T-cell (primary cell): ENCODE data around the gene DNAJC7. TPM values are rescaled to one million over a fixed set of nuclear protein-coding genes. Genes with fewer than 3 reads are reported as not detected.

ENCODE experiments used
- ATAC-seq, 4 experiments: fragments of 200-7000 bp in 3 of 4; fragments of 150-1000 bp in 1 of 4; cut with Tn5 transposase; replicated peaks in 1 of 4; 1 replicate in 3 of 4; 2 replicates in 1 of 4; pipeline ENCODE4 v1.10.0; 2021; ENCODE audit warnings: moderate library complexity in 3 of 4, mild to moderate bottlenecking in 2 of 4, moderate number of reproducible peaks in 1 of 4
- CTCF ChIA-PET, 2 donors: fragments of 300-600 bp; sonication (Branson Sonifier 250); formaldehyde crosslinking; loops; one replicate each; lab custom pipeline; 2022; ENCODE audit warnings: antibody characterized with exemption in 2 of 2; lab: Charles Lee
- POLR2A ChIA-PET, 2 donors: fragments of 300-600 bp; sonication (Branson Sonifier 250); formaldehyde crosslinking; loops; one replicate each; lab custom pipeline; 2022; ENCODE audit warnings: antibody characterized with exemption in 2 of 2; lab: Charles Lee
- DNase-seq, 35 experiments: peaks; one replicate each; pipeline versions ENCODE4 v3.0.0 to v3.0.0-alpha.2; 2013 to 2023
- H3K27ac ChIP-seq: one replicate; pipeline ENCODE4 v1.5.1; 2013; ENCODE audit warnings: low read length
- H3K27me3 ChIP-seq, 2 experiments: replicated peaks in 1 of 2; 1 replicate in 1 of 2; 2 replicates in 1 of 2; pipeline versions ENCODE4 v1.6.1 to v1.7.0; 2013; ENCODE audit warnings: low read length in 1 of 2, mixed read lengths in 1 of 2; ENCODE audit not compliant: control insufficient read depth in 2 of 2, insufficient read depth in 2 of 2; ENCODE audit errors: extremely low read depth in 1 of 2
- H3K36me3 ChIP-seq, 2 donors: 1 replicate in 1 of 2; 2 replicates in 1 of 2; pipeline versions ENCODE4 v1.6.1 to v1.7.0; 2013; ENCODE audit warnings: low read length in 1 of 2; ENCODE audit not compliant: control insufficient read depth in 2 of 2, insufficient read depth in 1 of 2; ENCODE audit errors: extremely low read depth in 1 of 2
- H3K4me1 ChIP-seq, 2 experiments: 1 replicate in 1 of 2; 2 replicates in 1 of 2; pipeline versions ENCODE4 v1.6.1 to v1.7.0; 2013; ENCODE audit warnings: low read length in 2 of 2, mixed read lengths in 1 of 2; ENCODE audit not compliant: insufficient read depth in 2 of 2, control insufficient read depth in 1 of 2; ENCODE audit errors: extremely low read depth in 1 of 2
- H3K4me3 ChIP-seq, 2 donors: 1 replicate in 1 of 2; 2 replicates in 1 of 2; pipeline versions ENCODE4 v1.5.1 to v1.7.0; 2013; ENCODE audit warnings: mild to moderate bottlenecking in 2 of 2, low read length in 1 of 2, moderate library complexity in 1 of 2; ENCODE audit not compliant: control insufficient read depth in 1 of 2; ENCODE audit errors: extremely low read depth in 1 of 2
- H3K9me3 ChIP-seq: 2 replicates; pipeline ENCODE4 v1.7.0; 2013
- H3K27ac Mint-ChIP-seq, 2 donors: one replicate each; pipeline ENCODE4 v1.8.0; 2020 to 2021; ENCODE audit warnings: mild to moderate bottlenecking in 2 of 2, mixed read lengths in 2 of 2
- H3K27me3 Mint-ChIP-seq, 2 donors: one replicate each; pipeline ENCODE4 v1.8.0; 2021 to 2022; ENCODE audit warnings: mixed read lengths in 2 of 2
- H3K36me3 Mint-ChIP-seq: one replicate; pipeline ENCODE4 v1.8.0; 2021; ENCODE audit warnings: mixed read lengths
- H3K4me1 Mint-ChIP-seq, 3 donors: one replicate each; pipeline ENCODE4 v1.8.0; 2020 to 2022; ENCODE audit warnings: mixed read lengths in 3 of 3, mild to moderate bottlenecking in 1 of 3
- H3K4me3 Mint-ChIP-seq, 3 donors: one replicate each; pipeline ENCODE4 v1.8.0; 2020 to 2022; ENCODE audit warnings: mild to moderate bottlenecking in 3 of 3, mixed read lengths in 3 of 3, moderate library complexity in 3 of 3
- H3K9me3 Mint-ChIP-seq, 3 donors: one replicate each; pipeline ENCODE4 v1.8.0; 2020 to 2022; ENCODE audit warnings: mixed read lengths in 3 of 3
- WGBS: methylation state at CpG from one replicate; pipeline ENCODE4 v1.1.5; 2013; ENCODE audit warnings: missing lambda C conversion rate; ENCODE audit not compliant: insufficient coverage; 5-methylcytosine and 5-hydroxymethylcytosine counted together
- total RNA-seq, 35 experiments: library from RNA in 6 of 35; stranded (reverse) in 6 of 35; fragments of 120-200 nt in 1 of 35; gene quantifications; one replicate each; pipeline versions ENCODE4 v1.2.1 to v1.2.4 and lab custom pipeline; 2013 to 2026

The DNAJC7 gene
- total RNA-seq, 5 donors from 2014 or later (not counting 1 experiment from before 2014, with no cell fraction given): 107 to 129 (median 112) TPM

- no peaks in the 10 kb centered on the region for H3K27me3 Mint-ChIP-seq
- CTCF ChIA-PET: no interaction called here
- 93% methylated on average over 3 of the region's 8 CpGs for WGBS
Measured at GRCh38 chr17:41942626-41943373, 74.4 kb downstream of the DNAJC7 start.

GRCh38 chr17:41941168-41941567 is 76.1 kb downstream of the DNAJC7 start:
- Mint-ChIP-seq H3K4me1 (no peaks in the 10 kb centered on the region), H3K36me3 (no peaks in the 10 kb centered on the region), H3K27me3 (no peaks in the 10 kb centered on the region), H3K4me3 (no peak overlapping the region), H3K27ac (no peak overlapping the region), H3K9me3 (no peaks in the 10 kb centered on the region)
- ChIA-PET CTCF (interaction anchor here in 1 of 2 donors (0.7 kb wide), 1 partner anchor 8 kb away, joined by 3 read pairs; no protein-coding TSS in a partner anchor), POLR2A (interaction anchor here in 1 of 2 donors (0.6 kb wide), 1 partner anchor 268 kb away, joined by 3 read pairs; no protein-coding TSS in a partner anchor)
- no peaks in the 10 kb centered on the region for H3K36me3 ChIP-seq
- WGBS: no CpG with 5 or more reads among the region's 5 CpGs
- no peak overlapping the region for H3K27ac ChIP-seq
- no peaks in the 10 kb centered on the region for H3K9me3 ChIP-seq
- H3K4me1 ChIP-seq: no peaks in the 10 kb centered on the region
- H3K27me3 ChIP-seq: peaks cover 0 to 2% of the 10 kb centered on the region in 2 experiments
- DNase-seq (no peak), ATAC-seq (no peak)
- H3K4me3 ChIP-seq: no peak overlapping the region

More at GRCh38 chr17:41942626-41943373, 74.4 kb downstream of the DNAJC7 start:
- H3K4me1 Mint-ChIP-seq: no peaks in the 10 kb centered on the region
- H3K36me3 Mint-ChIP-seq: no peaks in the 10 kb centered on the region
- no peak overlapping the region for H3K27ac ChIP-seq
- no peaks in the 10 kb centered on the region for H3K4me1 ChIP-seq
- H3K4me3 Mint-ChIP-seq: no peak overlapping the region
- H3K9me3 Mint-ChIP-seq: no peaks in the 10 kb centered on the region
- no peak for ATAC-seq
- POLR2A ChIA-PET: no interaction called here
- no peaks in the 10 kb centered on the region for H3K36me3 ChIP-seq
- H3K27ac Mint-ChIP-seq: no peak overlapping the region
- no peaks in the 10 kb centered on the region for H3K27me3 ChIP-seq
- no peaks in the 10 kb centered on the region for H3K9me3 ChIP-seq
- no peak for DNase-seq
- no peak overlapping the region for H3K4me3 ChIP-seq

- H3K4me1 Mint-ChIP-seq: no peaks in the 10 kb centered on the region
- ChIA-PET CTCF (no interaction called here), POLR2A (interaction anchor here in 1 of 2 donors (1.1 kb wide), 1 partner anchor 9 kb away, joined by 3 read pairs; the partner anchor contains the start of gene ODAD4)
- H3K27me3 Mint-ChIP-seq: no peaks in the 10 kb centered on the region
- H3K9me3 ChIP-seq: no peaks in the 10 kb centered on the region
- DNase-seq (no peak), ATAC-seq (no peak)
- peaks cover 0 to 3% of the 10 kb centered on the region in 2 experiments for H3K27me3 ChIP-seq
- H3K9me3 Mint-ChIP-seq: no peaks in the 10 kb centered on the region
- H3K27ac ChIP-seq: no peak overlapping the region
- H3K4me3 Mint-ChIP-seq: no peak overlapping the region
- no peaks in the 10 kb centered on the region for H3K36me3 Mint-ChIP-seq
- no peaks in the 10 kb centered on the region for H3K4me1 ChIP-seq
- no peaks in the 10 kb centered on the region for H3K36me3 ChIP-seq
- no peak overlapping the region for H3K27ac Mint-ChIP-seq
- 87% methylated on average over 3 of the region's 6 CpGs for WGBS
- H3K4me3 ChIP-seq: no peak overlapping the region
Measured at GRCh38 chr17:41939693-41940090, 77.5 kb downstream of the DNAJC7 start.

- Histone ChIP-seq H3K36me3 (no peaks in the 10 kb centered on the region), H3K27ac (no peak overlapping the region), H3K27me3 (peaks cover 0 to 6% of the 10 kb centered on the region in 2 experiments), H3K4me3 (no peak overlapping the region), H3K4me1 (no peaks in the 10 kb centered on the region), H3K9me3 (no peaks in the 10 kb centered on the region)
- Mint-ChIP-seq H3K27me3 (no peaks in the 10 kb centered on the region), H3K4me3 (no peak overlapping the region), H3K4me1 (no peaks in the 10 kb centered on the region), H3K27ac (no peak overlapping the region), H3K9me3 (no peaks in the 10 kb centered on the region), H3K36me3 (no peaks in the 10 kb centered on the region)
- WGBS: 81% methylated on average over 3 of the region's 4 CpGs
- ChIA-PET CTCF (no interaction called here), POLR2A (interaction anchor here in 1 of 2 donors (1.1 kb wide), 1 partner anchor 9 kb away, joined by 3 read pairs; the partner anchor contains the start of gene ODAD4)
- DNase-seq (no peak), ATAC-seq (no peak)
Measured at GRCh38 chr17:41939044-41939692, 78.1 kb downstream of the DNAJC7 start.

GRCh38 chr17:41937970-41938954 is 79.0 kb downstream of the DNAJC7 start:
- no peaks in the 10 kb centered on the region for H3K36me3 ChIP-seq
- Mint-ChIP-seq H3K9me3 (no peaks in the 10 kb centered on the region), H3K36me3 (no peaks in the 10 kb centered on the region), H3K27me3 (no peaks in the 10 kb centered on the region), H3K27ac (no peak overlapping the region), H3K4me1 (no peaks in the 10 kb centered on the region), H3K4me3 (no peak overlapping the region)
- H3K27ac ChIP-seq: no peak overlapping the region
- 92% methylated on average over 12 of the region's 19 CpGs for WGBS
- H3K9me3 ChIP-seq: no peaks in the 10 kb centered on the region
- no peak overlapping the region for H3K4me3 ChIP-seq
- H3K27me3 ChIP-seq: peaks cover 0 to 6% of the 10 kb centered on the region in 2 experiments
- ATAC-seq (no peak), DNase-seq (no peak)
- ChIA-PET POLR2A (interaction anchor here in 1 of 2 donors (0.7 kb wide), 1 partner anchor 270 kb away, joined by 3 read pairs; no protein-coding TSS in a partner anchor), CTCF (no interaction called here)
- no peaks in the 10 kb centered on the region for H3K4me1 ChIP-seq
